HEK293 (cell line): Measurements from ENCODE around the gene CENPH.
A peak's percentile ranks its signal among the peaks of the same experiment; 100 is the strongest.

Experiments used
- ELK4 ChIP-seq: IDR thresholded peaks from 2 replicates; pipeline ENCODE4 v1.6.1; 2011; ENCODE audit warnings: mild to moderate bottlenecking, low read depth, low read length, borderline replicate concordance
- GLIS1 ChIP-seq: fragments of 450-650 bp; formaldehyde crosslinking; IDR thresholded peaks from 2 replicates; pipeline ENCODE4 v1.5.1; 2016; ENCODE audit warnings: missing biosample characterization, missing genetic modification characterization
- HOXC10 ChIP-seq: sonication (generic); formaldehyde crosslinking; IDR thresholded peaks from 2 replicates; pipeline ENCODE4 v1.8.1; 2023; ENCODE audit warnings: mild to moderate bottlenecking, missing genetic modification reagents
- IKZF3 ChIP-seq: fragments of 450-650 bp; IDR thresholded peaks from 2 replicates; pipeline ENCODE4 v1.5.0; 2018; ENCODE audit warnings: missing biosample characterization, mild to moderate bottlenecking, missing genetic modification characterization, moderate library complexity
- KLF1 ChIP-seq: fragments of 450-650 bp; formaldehyde crosslinking; IDR thresholded peaks from 2 replicates; pipeline ENCODE4 v1.5.1; 2016; ENCODE audit warnings: missing biosample characterization, missing genetic modification characterization
- KLF8 ChIP-seq: fragments of 450-650 bp; formaldehyde crosslinking; IDR thresholded peaks from 2 replicates; pipeline ENCODE4 v1.5.1; 2016; ENCODE audit warnings: missing biosample characterization, missing genetic modification characterization
- PATZ1 ChIP-seq: fragments of 450-650 bp; formaldehyde crosslinking; IDR thresholded peaks from 2 replicates; pipeline ENCODE4 v1.5.1; 2016; ENCODE audit warnings: missing biosample characterization, missing genetic modification characterization
- PRDM2 ChIP-seq: fragments of 450-650 bp; formaldehyde crosslinking; IDR thresholded peaks from 2 replicates; pipeline ENCODE4 v1.5.1; 2016; ENCODE audit warnings: missing biosample characterization, missing genetic modification characterization, borderline replicate concordance
- ZBTB11 ChIP-seq: fragments of 450-650 bp; formaldehyde crosslinking; conservative IDR thresholded peaks from 2 replicates; pipeline ENCODE4 v1.5.1; 2016; ENCODE audit warnings: low read depth, missing biosample characterization, missing genetic modification characterization
- ZBTB20 ChIP-seq: fragments of 450-650 bp; formaldehyde crosslinking; IDR thresholded peaks from 2 replicates; pipeline ENCODE4 v1.5.1; 2016; ENCODE audit warnings: missing biosample characterization, missing genetic modification characterization
- ZNF138 ChIP-seq: fragments of 450-650 bp; formaldehyde crosslinking; IDR thresholded peaks from 2 replicates; pipeline ENCODE4 v1.5.1; 2016; ENCODE audit warnings: missing biosample characterization, missing genetic modification characterization, borderline replicate concordance
- ZNF16 ChIP-seq: fragments of 450-650 bp; formaldehyde crosslinking; IDR thresholded peaks from 2 replicates; pipeline ENCODE4 v1.5.1; 2016; ENCODE audit warnings: low read depth, missing biosample characterization, missing genetic modification characterization
- ZNF2 ChIP-seq: fragments of 450-650 bp; formaldehyde crosslinking; IDR thresholded peaks from 2 replicates; pipeline ENCODE4 v1.5.1; 2016; ENCODE audit warnings: missing biosample characterization, missing genetic modification characterization
- ZNF248 ChIP-seq: fragments of 450-650 bp; formaldehyde crosslinking; IDR thresholded peaks from 2 replicates; pipeline ENCODE4 v1.5.1; 2017; ENCODE audit warnings: missing biosample characterization, missing genetic modification characterization
- ZNF350 ChIP-seq: fragments of 450-650 bp; formaldehyde crosslinking; IDR thresholded peaks from 2 replicates; pipeline ENCODE4 v1.5.0; 2017; ENCODE audit warnings: missing biosample characterization, mild to moderate bottlenecking, missing genetic modification characterization
- ZNF416 ChIP-seq: fragments of 450-650 bp; formaldehyde crosslinking; IDR thresholded peaks from 2 replicates; pipeline ENCODE4 v1.5.1; 2016; ENCODE audit warnings: missing biosample characterization, missing genetic modification characterization
- ZNF433 ChIP-seq: fragments of 450-650 bp; formaldehyde crosslinking; IDR thresholded peaks from 2 replicates; pipeline ENCODE4 v1.5.1; 2016; ENCODE audit warnings: missing biosample characterization, missing genetic modification characterization, low read depth
- ZNF510 ChIP-seq: fragments of 450-650 bp; formaldehyde crosslinking; IDR thresholded peaks from 2 replicates; pipeline ENCODE4 v1.5.1; 2018; ENCODE audit warnings: mild to moderate bottlenecking, missing genetic modification characterization, missing biosample characterization; ENCODE audit not compliant: insufficient replicate concordance
- ZNF529 ChIP-seq: fragments of 450-650 bp; formaldehyde crosslinking; IDR thresholded peaks from 2 replicates; pipeline ENCODE4 v1.5.1; 2017; ENCODE audit warnings: missing genetic modification characterization, missing biosample characterization; ENCODE audit not compliant: insufficient replicate concordance
- ZNF600 ChIP-seq: fragments of 450-650 bp; formaldehyde crosslinking; IDR thresholded peaks from 2 replicates; pipeline ENCODE4 v1.5.1; 2016; ENCODE audit warnings: missing biosample characterization, missing genetic modification characterization
- ZNF654 ChIP-seq: fragments of 450-650 bp; formaldehyde crosslinking; IDR thresholded peaks from 2 replicates; pipeline ENCODE4 v1.5.1; 2016; ENCODE audit warnings: low read depth, missing biosample characterization, missing genetic modification characterization
- ZNF670 ChIP-seq: fragments of 450-650 bp; formaldehyde crosslinking; IDR thresholded peaks from 2 replicates; pipeline ENCODE4 v1.5.1; 2016; ENCODE audit warnings: missing biosample characterization, missing genetic modification characterization, low read depth
- ZNF692 ChIP-seq: fragments of 450-650 bp; formaldehyde crosslinking; IDR thresholded peaks from 2 replicates; pipeline ENCODE4 v1.5.1; 2016; ENCODE audit warnings: missing biosample characterization, missing genetic modification characterization
- ZNF707 ChIP-seq: fragments of 450-650 bp; formaldehyde crosslinking; IDR thresholded peaks from 2 replicates; pipeline ENCODE4 v1.5.1; 2016; ENCODE audit warnings: missing biosample characterization, missing genetic modification characterization
- ZNF768 ChIP-seq: fragments of 450-650 bp; formaldehyde crosslinking; IDR thresholded peaks from 2 replicates; pipeline ENCODE4 v1.5.1; 2018; ENCODE audit warnings: missing biosample characterization, mild to moderate bottlenecking, missing genetic modification characterization
- ZNF785 ChIP-seq: fragments of 450-650 bp; formaldehyde crosslinking; IDR thresholded peaks from 2 replicates; pipeline ENCODE4 v1.5.1; 2016; ENCODE audit warnings: missing biosample characterization, missing genetic modification characterization

The CENPH gene

GRCh38 chr5:69213513-69214215, 24.3 kb downstream of the CENPH start (continued):
- TF ChIP-seq PRDM2 (tag by site-specific recombination) (no peak), ZNF529 (tag by site-specific recombination) (no peak), ZNF416 (tag by site-specific recombination) (no peak), ZNF16 (tag by site-specific recombination) (no peak), PATZ1 (tag by site-specific recombination) (peak; percentile 54; the same call in 1 of the 2 replicates), ZNF510 (tag by site-specific recombination) (no peak), ZNF2 (tag by site-specific recombination) (no peak), ZNF670 (tag by site-specific recombination) (no peak), HOXC10 (CRISPR knock-in tag) (no peak), ZBTB11 (tag by site-specific recombination) (no peak), ZNF433 (tag by site-specific recombination) (no peak), GLIS1 (tag by site-specific recombination) (no peak), ZNF768 (tag by site-specific recombination) (no peak), ZNF692 (0 out of 2 replicates have a peak, but pooled peaks have one; percentile 30), IKZF3 (tag by site-specific recombination) (no peak), ZNF248 (tag by site-specific recombination) (no peak), ZNF138 (tag by site-specific recombination) (no peak), ZNF350 (tag by site-specific recombination) (no peak), ELK4 (no peak), KLF8 (tag by site-specific recombination) (no peak), ZNF707 (tag by site-specific recombination) (no peak), ZNF785 (tag by site-specific recombination) (no peak), KLF1 (tag by site-specific recombination) (no peak), ZNF600 (tag by site-specific recombination) (peak; percentile 97), ZBTB20 (tag by site-specific recombination) (peak; percentile 25; the same call in 1 of the 2 replicates), ZNF654 (no peak)
